ENCODE measurements around the gene ERF.

Gene ERF

DNA sequence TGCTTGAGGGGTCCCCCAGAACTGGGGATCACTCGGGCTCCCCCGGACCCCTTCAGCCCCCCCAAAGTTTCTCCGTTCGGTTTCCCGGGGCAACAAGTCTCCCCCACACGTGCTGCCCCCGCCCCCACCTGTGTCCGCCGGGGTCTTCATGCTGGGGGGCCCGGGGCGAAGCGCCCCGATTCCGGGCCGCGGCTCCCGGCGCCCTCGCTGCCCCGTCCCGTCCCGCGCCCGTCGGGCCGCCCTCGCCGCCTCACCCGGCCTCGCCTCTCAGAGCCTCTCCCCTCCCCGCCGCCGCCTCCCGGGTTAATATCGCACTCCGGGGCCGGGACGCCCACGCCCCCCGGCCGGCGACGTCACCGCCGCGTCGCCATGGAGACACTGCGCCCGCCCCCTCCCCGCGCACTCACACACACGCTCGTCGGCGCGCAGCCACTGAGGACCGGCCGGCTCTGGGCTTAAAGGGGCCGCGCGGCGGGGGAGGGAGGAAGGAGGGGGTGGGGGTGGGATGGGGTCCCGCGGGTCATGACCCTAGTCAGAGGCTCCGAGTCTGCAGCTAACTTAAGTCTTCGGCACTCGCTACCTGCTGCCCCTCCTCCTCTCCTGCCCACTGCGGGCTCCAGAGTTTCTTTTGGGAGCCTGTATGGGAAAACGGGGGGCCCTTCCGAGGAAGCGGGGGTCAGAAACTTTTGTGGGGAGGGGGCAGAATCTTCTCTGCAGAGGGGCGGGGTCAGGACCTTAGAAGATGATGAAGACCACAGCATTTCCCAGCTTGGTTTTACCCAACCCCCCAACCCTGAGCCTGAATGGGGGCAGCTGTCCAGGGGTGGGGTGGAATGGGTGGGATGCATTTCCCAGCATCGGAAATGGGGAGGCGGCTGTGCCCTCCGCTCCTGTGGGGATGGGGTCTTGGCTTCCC, at the start of gene ERF:
TSS of gene ERF (minus strand) at position 279 of the 916 bp plus-strand sequence. CDS start at position 150, 129 bp downstream.
- peak; percentile 90 for DNase-seq

DNA sequence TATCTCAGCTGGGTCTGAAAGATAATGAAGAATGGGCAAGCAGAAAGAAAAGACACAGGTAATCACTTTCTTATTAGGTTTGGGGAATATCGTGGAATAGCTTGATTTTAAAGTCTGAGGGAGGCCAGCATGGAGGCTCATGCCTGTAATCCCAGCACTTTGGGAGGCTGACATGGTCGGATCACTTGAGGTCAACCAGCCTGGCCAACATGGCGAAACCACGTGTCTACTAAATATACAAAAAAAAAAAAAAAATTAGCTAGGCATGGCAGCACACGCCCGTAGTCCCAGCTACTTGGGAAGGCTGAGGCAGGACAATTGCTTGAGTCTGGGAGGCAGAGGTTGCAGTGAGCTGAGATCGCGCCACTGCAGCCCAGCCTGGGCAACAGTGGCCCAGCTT, 48.9 kb upstream of the ERF start:
- no peak for DNase-seq

DNA sequence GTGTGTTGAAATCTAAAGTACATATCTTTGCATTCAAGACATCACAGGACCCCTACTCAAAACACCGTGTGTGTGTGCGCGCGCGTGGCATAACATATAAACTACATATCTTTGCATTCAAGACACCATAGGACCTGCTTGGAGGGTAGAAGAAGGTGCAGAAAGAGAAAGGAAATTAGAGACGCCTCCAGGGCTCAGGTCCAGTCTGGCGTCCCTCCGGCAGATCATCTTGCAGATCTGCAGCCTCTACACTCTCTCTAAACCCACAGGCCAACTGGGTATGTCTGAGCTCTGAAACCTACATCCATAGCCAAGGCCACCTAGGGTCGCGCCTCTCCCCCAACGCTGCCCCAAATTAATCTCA, 48.2 kb upstream of the ERF start:
- DNase-seq: no peak

DNA sequence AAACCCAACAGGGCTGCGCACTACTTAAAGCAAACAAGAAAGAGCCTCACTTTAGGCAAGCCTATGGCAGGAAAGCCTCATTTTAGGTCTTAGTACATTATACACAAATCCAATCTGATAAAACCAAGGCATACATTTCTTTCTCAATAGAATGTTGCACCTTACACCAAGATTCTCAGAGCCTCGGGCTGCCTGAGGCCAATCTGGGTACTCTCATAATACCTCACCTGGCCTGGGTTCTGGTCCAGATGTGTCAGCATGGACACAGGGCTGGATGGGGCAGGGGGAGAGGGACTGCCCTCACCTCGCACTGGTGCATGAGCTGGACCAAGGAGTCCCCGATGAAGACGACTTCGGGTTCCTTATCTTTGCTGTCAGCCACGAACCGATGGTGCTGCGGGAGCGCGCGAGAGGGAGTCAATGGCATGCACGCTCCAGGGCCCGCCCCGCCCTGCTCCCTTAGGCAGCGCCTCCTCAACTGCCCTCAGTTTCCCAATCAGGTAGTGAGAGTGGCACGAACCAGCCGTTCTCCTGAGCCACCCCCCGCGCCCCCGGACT, 46.8 kb upstream of the ERF start, which contains the start of gene PRR19:
TSS of gene PRR19 (plus strand) at position 487 of the 558 bp plus-strand sequence. CDS start 7,453 bp downstream, outside the sequence.
- no peak for DNase-seq

DNA sequence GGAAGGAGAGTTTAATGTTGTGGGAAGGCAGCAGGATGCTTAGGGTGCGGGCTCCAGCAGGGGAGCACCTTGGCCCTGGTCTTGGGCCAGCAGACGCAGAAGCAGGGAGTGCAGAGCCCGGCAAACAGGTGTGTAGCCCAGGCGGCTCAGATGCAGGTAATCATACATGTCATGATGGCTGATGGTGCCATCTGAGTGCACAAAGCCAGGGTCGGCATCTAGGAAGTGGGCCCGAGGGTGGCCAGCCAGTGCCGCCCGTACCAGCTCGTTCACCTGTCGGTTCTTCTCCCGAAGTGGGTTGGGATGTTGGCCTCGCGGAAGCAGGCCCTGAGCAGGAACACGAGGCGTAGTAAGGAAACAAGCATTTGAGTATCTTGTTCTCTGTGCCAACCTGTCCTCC, 42.1 kb upstream of the ERF start:
- no peak for DNase-seq

DNA sequence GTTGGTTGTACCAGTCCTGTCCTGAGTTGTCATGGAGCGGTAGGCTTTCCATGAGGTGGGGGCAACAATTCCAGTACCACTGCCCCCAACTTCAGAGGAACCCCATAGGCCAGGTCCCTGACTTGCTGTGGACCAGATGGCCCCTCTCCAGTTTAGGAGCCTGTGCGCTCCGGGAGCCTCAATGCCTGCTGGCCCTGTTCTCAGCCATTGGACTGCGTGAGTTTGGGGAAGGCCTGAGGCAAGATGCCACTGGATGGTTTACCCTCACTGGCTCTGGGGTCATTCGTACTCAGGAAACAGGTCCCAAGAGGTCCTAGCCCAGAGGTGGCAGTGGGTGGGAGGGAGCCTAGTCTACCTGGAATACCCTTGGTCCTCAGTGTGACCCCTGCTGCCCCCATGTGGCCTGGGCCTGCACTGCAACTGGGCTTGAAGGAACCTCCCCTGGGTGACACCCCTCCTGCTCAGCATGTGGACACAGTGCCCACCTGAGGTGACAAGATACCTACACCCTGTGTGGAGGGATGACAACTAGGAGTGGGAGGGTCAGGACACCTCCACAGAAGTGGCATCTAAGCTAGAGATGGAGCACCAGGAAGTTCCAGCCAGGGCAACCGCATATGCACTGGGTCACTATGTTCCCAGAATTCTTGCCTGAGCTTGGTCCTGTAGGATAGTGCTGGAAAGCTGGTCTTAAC, 41.0 kb upstream of the ERF start:
- peak; percentile 16 for DNase-seq

DNA sequence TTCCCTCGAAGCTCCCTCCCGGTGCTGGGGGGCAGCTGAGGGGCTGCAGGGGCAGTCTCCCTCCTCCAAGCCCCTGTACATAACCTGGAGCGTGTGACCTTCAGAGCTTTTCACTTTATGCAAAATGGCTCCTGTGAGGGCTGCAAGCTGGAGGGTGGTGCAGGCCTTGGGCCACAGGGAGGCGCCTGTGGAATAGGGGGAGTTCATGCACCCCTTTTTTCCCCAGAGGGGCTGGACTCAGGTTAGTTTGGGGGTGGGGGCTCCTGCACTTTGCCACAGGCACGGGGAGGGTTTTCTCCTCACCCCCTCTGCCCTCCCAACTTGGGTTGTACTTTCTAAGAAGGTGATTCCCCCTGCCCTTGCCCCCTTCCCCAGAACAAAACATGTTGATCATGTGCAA, 40.4 kb upstream of the ERF start:
- DNase-seq: no peak

DNA sequence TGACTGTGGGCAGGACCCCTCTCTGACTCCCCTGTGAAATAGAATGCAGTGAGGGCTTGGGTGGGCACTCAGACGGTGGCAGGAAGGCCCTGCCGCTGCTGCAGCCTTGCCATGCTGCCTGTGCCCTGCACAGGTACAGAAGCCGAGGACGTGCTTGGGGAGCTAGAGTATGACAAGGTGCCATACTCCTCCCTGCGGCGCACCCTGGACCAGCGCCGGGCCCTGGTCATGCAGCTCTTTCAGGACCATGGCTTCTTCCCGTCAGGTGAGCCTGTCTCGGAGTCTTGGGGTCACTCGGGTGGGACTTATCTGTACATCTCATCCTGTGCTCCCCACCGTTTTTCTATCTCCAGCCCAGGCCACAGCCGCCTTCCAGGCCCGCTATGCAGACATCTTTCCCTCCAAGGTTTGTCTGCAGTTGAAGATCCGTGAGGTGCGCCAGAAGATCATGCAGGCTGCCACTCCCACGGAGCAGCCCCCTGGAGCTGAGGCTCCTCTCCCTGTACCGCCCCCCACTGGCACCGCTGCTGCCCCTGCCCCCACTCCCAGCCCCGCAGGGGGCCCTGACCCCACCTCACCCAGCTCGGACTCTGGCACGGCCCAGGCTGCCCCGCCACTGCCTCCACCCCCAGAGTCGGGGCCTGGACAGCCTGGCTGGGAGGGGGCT, 39.7 kb upstream of the ERF start:
- no peak for DNase-seq

DNA sequence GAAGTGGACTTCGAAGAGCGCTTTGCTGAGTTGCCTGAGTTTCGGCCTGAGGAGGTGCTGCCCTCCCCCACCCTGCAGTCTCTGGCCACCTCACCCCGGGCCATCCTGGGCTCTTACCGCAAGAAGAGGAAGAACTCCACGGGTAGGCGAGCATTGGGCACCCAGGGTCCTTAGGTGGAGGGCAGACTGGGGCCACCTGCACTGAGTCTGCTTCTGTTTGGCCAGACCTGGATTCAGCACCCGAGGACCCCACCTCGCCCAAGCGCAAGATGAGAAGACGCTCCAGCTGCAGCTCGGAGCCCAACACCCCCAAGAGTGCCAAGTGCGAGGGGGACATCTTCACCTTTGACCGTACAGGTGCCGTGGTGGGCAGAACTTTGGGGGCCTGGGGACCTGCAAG, 39.0 kb upstream of the ERF start:
- no peak for DNase-seq

DNA sequence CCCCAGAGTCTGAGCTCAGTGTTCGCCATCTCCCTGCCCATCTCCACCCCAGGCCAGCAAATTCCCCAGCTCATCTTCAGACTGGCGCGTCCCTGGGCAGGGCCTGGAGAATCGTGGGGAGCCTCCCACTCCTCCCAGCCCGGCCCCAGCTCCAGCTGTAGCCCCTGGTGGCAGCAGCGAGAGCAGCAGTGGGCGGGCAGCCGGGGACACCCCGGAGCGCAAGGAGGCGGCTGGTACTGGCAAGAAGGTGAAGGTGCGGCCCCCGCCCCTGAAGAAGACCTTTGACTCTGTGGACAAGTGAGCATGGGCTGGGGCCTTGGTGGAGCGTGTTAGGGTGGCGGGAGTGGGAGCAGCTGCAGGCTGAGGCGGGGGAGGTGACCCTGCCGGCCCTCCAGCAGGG, 38.6 kb upstream of the ERF start:
- no peak for DNase-seq

DNA sequence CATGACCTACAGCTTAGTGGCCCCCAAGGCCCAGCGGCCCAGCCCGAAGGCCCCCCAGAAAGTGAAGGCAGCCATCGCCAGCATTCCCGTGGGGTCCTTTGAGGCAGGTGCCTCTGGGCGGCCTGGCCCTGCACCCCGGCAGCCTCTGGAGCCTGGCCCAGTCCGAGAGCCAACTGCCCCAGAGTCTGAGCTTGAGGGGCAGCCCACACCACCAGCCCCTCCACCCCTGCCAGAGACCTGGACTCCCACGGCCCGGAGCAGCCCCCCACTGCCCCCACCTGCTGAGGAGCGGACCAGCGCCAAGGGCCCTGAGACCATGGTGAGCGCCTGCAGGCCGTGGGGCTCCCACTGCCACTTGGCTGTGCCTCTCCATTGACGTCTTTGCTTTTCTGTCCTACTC, 38.0 kb upstream of the ERF start:
- no peak for DNase-seq

DNA sequence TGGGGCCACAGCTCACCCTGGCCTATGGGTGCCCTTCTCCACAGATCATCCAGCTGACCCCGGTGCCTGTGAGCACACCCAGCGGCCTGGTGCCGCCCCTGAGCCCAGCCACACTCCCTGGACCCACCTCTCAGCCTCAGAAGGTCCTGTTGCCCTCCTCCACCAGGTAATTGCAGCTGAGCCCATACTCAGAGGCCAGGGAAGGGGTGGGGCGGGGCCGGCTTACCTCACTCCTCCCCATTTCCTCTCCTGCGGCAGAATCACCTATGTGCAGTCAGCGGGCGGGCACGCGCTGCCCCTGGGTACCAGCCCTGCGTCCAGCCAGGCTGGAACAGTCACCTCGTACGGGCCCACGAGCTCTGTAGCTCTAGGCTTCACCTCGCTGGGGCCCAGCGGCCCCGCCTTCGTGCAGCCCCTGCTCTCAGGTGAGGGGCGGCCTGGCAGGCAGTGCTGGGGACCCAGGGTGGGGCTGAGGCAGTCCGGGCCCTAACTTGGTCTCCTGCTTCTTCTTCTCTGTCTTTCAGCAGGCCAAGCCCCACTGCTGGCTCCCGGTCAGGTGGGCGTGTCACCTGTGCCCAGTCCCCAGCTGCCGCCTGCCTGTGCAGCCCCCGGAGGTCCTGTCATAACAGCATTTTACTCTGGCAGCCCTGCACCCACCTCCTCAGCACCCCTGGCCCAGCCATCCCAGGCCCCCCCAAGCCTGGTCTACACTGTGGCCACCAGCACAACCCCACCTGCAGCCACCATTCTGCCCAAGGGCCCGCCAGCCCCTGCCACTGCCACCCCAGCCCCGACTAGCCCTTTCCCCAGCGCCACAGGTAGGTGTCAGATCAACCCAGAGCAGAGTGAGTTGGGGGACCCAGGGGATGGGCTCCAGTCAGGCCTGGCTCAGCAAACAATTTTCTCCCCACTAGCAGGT, 37.4 kb upstream of the ERF start:
- no peak for DNase-seq

DNA sequence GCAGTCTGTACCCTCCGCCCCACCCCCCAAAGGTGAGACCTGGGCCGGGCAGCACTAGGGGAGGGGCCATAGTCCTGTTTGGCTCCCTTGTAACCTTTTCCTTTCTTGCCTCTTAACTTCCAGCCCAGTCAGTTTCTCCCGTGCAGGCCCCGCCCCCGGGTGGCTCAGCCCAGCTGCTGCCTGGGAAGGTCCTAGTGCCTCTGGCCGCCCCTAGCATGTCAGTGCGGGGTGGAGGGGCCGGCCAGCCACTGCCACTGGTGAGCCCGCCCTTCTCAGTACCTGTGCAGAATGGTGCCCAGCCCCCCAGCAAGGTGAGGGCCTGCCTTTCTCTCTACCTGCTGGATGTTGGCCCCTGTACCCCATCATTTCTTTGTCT, 36.5 kb upstream of the ERF start:
- no peak for DNase-seq

DNA sequence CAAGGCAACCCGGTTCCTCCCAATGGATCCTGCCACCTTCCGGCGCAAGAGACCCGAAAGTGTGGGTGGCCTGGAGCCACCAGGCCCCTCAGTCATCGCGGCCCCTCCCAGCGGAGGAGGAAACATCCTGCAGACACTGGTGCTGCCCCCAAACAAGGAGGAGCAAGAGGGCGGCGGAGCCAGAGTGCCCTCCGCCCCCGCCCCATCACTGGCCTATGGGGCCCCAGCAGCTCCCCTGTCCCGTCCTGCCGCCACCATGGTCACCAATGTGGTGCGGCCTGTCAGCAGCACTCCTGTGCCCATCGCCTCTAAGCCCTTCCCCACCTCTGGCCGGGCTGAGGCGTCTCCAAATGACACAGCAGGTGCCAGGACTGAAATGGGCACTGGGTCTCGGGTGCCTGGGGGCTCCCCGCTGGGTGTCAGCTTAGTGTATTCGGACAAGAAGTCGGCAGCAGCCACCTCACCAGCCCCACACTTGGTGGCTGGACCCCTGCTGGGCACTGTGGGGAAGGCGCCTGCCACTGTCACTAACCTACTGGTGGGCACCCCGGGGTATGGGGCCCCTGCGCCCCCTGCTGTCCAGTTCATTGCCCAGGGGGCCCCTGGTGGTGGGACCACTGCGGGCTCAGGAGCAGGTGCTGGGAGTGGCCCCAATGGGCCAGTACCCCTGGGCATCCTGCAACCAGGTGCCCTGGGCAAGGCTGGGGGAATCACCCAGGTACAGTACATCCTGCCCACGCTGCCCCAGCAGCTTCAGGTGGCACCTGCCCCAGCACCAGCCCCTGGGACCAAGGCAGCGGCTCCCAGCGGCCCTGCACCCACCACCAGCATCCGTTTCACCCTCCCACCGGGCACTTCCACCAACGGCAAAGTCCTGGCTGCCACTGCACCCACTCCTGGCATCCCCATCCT, 35.9 kb upstream of the ERF start:
- no peak for DNase-seq

DNA sequence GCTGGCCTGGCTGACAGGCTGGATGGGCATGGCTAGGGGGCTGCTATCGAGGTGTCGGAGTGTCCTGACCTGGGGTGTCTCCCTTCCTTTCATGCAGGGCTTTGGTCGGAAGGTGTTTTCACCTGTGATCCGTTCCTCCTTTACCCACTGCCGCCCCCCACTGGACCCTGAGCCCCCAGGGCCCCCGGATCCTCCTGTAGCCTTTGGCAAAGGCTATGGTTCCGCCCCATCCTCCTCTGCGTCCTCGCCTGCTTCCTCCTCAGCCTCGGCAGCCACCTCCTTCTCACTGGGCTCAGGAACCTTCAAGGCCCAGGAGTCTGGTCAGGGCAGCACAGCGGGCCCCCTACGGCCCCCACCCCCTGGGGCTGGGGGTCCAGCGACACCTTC, 35.2 kb upstream of the ERF start:
- no peak for DNase-seq

DNA sequence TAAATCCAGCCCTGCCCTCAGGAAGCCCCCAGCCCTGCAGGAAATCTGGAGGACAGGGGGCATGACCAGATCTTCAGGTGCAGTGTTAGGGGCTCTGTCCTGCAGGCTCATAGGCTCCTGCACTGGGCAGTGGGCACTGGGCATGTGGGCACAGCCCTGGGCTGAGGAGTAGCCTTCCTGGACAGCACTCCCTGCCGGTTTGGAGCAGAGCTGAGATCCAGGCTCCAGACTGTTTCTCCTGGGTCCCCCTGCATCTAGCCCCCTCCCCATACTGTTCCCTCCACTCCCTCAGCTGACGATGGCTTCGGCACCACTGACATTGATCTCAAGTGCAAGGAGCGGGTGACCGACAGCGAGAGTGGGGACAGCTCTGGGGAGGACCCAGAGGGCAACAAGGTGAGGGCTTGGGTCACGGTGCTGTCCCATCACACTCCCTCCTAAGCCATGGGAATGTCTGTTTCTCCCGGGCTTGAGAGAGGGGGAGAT, 34.7 kb upstream of the ERF start:
- DNase-seq: no peak

DNA sequence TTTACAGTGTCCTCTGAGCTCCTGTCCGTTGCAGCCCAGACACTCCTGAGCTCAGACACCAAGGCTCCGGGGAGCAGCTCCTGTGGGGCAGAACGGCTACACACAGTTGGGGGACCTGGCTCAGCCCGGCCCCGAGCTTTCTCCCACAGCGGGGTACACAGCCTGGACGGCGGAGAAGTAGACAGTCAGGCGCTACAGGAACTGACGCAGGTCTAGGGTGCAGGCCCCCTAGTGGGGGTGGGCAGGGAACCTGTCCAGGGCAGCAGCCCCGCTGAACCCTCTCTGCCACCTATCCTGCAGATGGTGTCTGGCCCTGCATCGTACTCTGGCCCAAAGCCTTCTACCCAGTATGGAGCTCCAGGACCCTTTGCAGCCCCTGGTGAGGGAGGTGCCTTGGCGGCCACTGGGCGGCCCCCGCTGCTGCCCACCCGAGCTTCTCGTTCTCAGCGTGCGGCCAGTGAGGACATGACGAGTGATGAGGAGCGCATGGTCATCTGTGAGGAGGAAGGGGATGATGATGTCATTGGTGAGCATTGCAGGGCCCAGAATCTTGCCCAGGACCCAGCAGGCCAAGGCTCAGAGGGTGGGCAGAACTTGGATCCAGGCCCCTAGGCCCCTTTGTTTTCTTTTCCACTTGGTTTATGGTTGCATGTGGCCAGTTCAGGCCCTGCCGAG, 34.1 kb upstream of the ERF start:
- no peak for DNase-seq

DNA sequence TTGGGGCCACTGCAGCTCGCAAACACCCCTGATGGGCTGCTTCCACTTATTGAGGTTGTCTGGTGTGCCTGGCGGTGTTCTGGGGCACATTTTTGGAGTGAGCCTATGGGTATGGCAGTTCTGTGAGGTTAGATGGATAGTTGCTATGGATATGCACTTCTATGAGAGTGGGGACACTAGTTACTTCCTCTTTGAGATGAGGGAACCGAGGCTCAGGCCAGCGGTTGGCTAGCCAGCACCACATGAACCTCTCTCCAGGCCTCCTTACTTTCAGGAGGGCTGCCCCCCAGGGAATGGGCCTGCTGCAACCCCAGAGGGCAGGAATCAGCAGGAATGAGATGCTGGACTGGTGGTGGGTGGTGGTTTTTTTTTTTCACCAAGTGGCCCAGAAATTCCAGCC, 33.5 kb upstream of the ERF start:
- no peak for DNase-seq

DNA sequence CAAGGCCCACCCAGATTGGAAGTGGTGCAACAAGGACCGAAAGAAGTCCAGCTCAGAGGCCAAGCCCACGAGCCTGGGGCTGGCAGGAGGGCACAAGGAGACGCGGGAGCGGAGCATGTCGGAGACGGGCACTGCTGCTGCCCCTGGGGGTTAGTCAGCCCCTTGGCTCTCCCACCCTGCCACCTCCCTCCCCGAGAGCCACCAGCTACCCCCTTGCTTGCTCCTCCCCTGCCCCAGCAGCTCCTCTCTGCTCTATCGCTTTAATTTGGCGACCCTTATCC, 32.8 kb upstream of the ERF start:
- no peak for DNase-seq

DNA sequence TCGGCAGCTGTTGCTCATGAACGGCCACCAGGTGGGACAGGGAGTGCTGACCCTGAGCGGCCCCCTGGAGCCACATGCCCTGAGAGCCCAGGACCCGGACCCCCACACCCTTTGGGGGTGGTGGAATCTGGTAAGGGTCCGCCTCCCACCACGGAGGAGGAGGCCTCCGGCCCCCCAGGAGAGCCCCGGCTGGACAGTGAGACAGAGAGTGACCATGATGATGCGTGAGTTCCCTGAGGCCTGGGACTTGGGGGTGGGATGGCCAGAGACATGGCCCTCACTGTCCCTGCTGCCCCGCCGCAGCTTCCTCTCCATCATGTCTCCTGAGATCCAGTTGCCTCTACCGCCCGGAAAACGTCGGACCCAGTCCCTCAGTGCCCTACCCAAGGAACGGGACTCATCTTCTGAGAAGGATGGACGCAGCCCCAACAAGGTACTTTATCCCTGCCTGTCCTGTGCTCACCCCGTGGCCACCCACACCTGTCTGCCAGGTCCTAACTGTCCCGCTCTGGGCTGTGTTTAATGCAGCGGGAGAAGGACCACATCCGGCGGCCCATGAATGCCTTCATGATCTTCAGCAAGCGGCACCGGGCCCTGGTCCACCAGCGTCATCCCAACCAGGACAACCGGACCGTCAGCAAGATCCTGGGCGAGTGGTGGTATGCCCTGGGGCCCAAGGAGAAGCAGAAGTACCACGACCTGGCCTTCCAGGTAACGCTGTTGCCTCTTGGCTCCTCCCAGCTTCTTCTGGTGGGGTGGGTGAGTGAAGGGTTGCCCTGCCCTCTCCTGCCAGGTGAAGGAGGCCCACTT, 32.3 kb upstream of the ERF start:
- no peak for DNase-seq
